Right renal pelvis (tissue), 4 donors: Measurements from ENCODE around the gene CANX. TPM values are rescaled to one million over a fixed set of nuclear protein-coding genes. Genes with fewer than 3 reads are reported as not detected.

Experiments
- DNase-seq, 4 donors: peaks; one replicate each; pipeline ENCODE4 v3.0.0-alpha.2; 2013; ENCODE audit warnings: low read depth in 4 of 4, low spot score in 3 of 4, missing footprints in 1 of 4
- polyA plus RNA-seq, 4 donors: library from polyadenylated mRNA; unstranded; fragments of 120-200 nt; gene quantifications; one replicate each; pipeline ENCODE4 v1.2.1, GENCODE V29; 2013; ENCODE audit not compliant: insufficient read length in 4 of 4

Gene CANX
- polyA plus RNA-seq, 4 donors: 522 to 659 (median 612) TPM

- no peak for DNase-seq
These were observed 74.9 kb downstream of the CANX start for GRCh38 chr5:179773686-179774040.

- no peak for DNase-seq
These were observed 75.7 kb downstream of the CANX start for GRCh38 chr5:179774442-179774841.

GRCh38 chr5:179776411-179776938 is 77.7 kb downstream of the CANX start:
- DNase-seq: no peak

GRCh38 chr5:179777456-179777855 is 78.7 kb downstream of the CANX start:
- no peak for DNase-seq

GRCh38 chr5:179777909-179778308 is 79.1 kb downstream of the CANX start:
- DNase-seq: no peak

GRCh38 chr5:179778591-179778990 is 79.8 kb downstream of the CANX start:
- DNase-seq: no peak

GRCh38 chr5:179779826-179780225 is 81.1 kb downstream of the CANX start:
- DNase-seq: no peak

GRCh38 chr5:179780362-179780761 is 81.6 kb downstream of the CANX start:
- DNase-seq: no peak

Other genes starting within 250 kb of the CANX start
- gene RUFY1, start 148.4 kb upstream of the CANX start, polyA plus RNA-seq: 10 to 100 TPM; 69.1 to 81.4 (median 78.7) TPM
- 1,000 to 10,000 TPM in 2 of 4 donors, 100 to 1,000 TPM in 2; 884 to 1,263 (median 1,004) TPM for gene HNRNPH1, start 75.3 kb upstream of the CANX start, polyA plus RNA-seq
- under 1 TPM in 3 of 4 donors, not detected in 1; 0.36 to 0.47 (median 0.42) TPM for gene CBY3, start 17.9 kb upstream of the CANX start, polyA plus RNA-seq
- gene MAML1, start 33.9 kb downstream of the CANX start, polyA plus RNA-seq: 10 to 100 TPM; 41.3 to 44.2 (median 42.5) TPM
- gene LTC4S, start 95.0 kb downstream of the CANX start, polyA plus RNA-seq: 1 to 10 TPM; 2.1 to 6.6 (median 2.7) TPM
- 100 to 1,000 TPM; 164 to 206 (median 173) TPM for gene MGAT4B, start 107.9 kb downstream of the CANX start, polyA plus RNA-seq
- gene SQSTM1, start 121.9 kb downstream of the CANX start, polyA plus RNA-seq: 100 to 1,000 TPM in 3 of 4 donors, 10 to 100 TPM in 1; 97.8 to 133 (median 102) TPM
- gene MRNIP, start 159.8 kb downstream of the CANX start, polyA plus RNA-seq: 10 to 100 TPM; 29.6 to 36.5 (median 30.9) TPM
- gene TBC1D9B, start 208.9 kb downstream of the CANX start, polyA plus RNA-seq: 100 to 1,000 TPM in 2 of 4 donors, 10 to 100 TPM in 2; 95.6 to 112 (median 101) TPM